ENCODE measurements around the gene ANKS1B.
"Not testable (repeated sequence)": the region's sequence is repeated elsewhere in the genome, so short reads cannot be mapped to it uniquely, and the experiment has no call there.

ANKS1B gene

DNA sequence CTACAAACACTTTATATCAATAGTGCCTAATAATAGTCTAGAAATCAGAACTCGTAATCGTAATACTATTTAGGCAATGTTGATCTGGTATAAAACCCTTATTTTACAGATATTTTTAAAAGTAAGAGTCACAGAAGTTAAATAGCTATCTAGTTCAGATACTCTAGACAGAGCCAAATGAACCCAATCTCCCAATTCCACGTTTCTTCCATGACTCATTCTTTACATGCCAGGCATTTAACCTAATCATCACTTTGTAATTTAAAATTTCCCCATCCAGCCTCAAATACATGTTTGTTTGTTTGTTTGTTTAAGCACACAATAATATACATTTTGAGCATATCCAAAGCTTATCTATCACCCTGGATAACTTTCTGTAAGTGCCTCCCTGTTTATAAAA, 373.6 kb downstream of the ANKS1B start:
- Histone ChIP-seq H3K4me3 (ENCODE audit: low read length) (no peak overlapping the region), H3K36me3 (ENCODE audit: insufficient read depth, low read length) (no peaks in the 10 kb centered on the region)

DNA sequence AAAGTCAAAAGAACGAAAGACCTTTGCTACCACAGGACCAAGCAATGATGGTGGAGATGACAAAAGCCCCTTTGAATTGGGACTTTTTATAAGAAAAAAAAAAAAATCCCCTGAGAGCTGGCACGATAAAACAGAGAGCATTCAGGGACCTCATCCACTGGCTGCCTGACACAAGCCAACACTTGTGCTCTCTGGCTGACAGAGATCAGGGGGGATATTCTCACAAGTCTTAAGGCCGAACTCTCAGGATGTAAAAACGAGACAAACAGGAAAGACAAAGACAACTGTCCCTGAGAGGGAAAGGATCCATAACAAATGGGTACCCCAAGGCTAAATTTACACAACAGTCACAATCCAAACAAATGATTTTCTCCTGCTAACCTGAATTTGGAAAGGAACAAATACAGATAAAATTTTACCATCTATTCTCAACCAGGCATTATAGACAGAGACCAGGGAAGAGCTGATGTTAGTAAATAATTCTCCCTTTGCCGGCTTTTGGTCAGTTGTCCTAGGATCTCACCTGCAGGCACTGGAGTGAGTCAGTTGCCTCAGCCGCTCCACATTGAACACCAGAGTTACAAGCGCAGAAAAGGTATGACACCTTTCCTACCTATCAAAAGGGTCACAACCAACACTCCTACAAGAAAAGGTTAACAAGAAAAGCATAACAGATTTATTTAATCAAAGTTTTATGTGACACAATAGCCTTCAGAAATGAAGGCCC, 375.1 kb downstream of the ANKS1B start:
- Histone ChIP-seq H3K4me1 (ENCODE audit: insufficient read depth, low read length) (no peaks in the 10 kb centered on the region), H3K27me3 (ENCODE audit: insufficient read depth, low read length) (no peaks in the 10 kb centered on the region), H2AFZ (ENCODE audit: low read depth, low read length) (no peak overlapping the region), H3K9me3 (ENCODE audit: low read length) (no peaks in the 10 kb centered on the region), H3K4me3 (ENCODE audit: low read length) (no peak overlapping the region), H3K36me3 (ENCODE audit: insufficient read depth, low read length) (no peaks in the 10 kb centered on the region)

More for the DNA sequence above, 373.6 kb downstream of the ANKS1B start:
- Histone ChIP-seq H3K9me3 (ENCODE audit: low read length) (no peaks in the 10 kb centered on the region), H3K27me3 (ENCODE audit: insufficient read depth, low read length) (no peaks in the 10 kb centered on the region), H3K4me1 (ENCODE audit: insufficient read depth, low read length) (no peaks in the 10 kb centered on the region), H2AFZ (ENCODE audit: low read depth, low read length) (no peak overlapping the region)

DNA sequence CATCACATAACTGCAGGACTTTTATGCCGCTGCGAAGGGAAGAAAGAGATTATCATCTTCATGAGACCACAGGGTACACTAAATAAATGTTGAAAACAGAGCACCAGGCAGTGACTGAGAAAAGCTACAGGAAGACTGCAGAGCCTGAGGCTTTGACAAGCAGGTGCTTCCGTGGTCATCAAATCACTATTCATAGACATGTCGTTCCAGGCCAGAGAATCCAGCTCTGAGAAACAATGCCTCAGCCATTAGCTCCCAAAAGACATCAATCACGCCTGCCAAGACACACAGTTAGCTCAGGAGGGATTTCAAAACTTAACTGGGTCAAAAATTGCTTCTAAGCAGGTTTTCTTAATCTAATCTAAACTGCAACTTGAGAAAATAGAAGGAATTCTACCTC, 384.3 kb downstream of the ANKS1B start:
- H2AFZ ChIP-seq (ENCODE audit: low read depth, low read length) = no peak overlapping the region
- no peak overlapping the region for H3K4me3 ChIP-seq (ENCODE audit: low read length)
- H3K9me3 ChIP-seq (ENCODE audit: low read length) = no peaks in the 10 kb centered on the region
- no peaks in the 10 kb centered on the region for H3K36me3 ChIP-seq (ENCODE audit: insufficient read depth, low read length)
- H3K4me1 ChIP-seq (ENCODE audit: insufficient read depth, low read length) = no peaks in the 10 kb centered on the region
- no peaks in the 10 kb centered on the region for H3K27me3 ChIP-seq (ENCODE audit: insufficient read depth, low read length)

DNA sequence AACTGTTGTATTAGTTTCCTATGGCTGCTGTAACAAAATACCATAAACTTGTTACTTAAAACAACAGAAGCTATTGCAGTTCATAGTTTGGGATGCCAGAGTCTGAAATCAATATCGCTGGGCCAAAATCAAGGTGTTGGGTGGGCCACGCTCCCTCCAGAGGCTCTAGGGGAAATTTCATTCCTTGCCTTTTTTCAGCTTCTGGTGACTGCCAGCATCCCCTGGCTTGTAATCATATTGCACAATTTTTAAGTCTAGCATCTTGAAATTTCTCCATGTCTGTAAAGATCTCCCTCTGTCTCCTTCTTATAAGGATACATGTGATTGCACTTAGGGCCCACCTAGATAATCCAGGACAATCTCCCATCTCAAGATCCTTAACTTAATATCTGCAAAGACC, 386.0 kb downstream of the ANKS1B start:
- no peaks in the 10 kb centered on the region for H3K4me1 ChIP-seq (ENCODE audit: insufficient read depth, low read length)

DNA sequence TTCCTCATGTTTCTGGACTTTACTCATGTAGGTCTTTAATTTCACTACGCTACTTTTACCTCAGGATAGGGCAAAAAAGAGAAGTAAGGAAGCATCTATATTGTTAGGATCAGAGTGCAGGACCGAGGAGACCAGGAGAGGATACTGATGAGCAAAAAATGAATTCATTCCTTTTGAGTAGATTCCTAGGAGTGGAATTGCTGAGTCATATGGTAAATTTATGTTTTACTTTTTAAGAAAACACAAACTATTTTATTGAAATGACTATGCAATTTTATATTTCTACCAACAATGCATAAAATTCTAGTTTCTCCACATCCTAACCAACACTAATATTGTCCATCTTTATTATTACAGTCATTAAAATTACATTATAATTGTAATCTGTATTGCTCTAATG, 388.0 kb downstream of the ANKS1B start:
- Histone ChIP-seq H2AFZ (ENCODE audit: low read depth, low read length) (no peak overlapping the region), H3K36me3 (ENCODE audit: insufficient read depth, low read length) (no peaks in the 10 kb centered on the region), H3K9me3 (ENCODE audit: low read length) (no peaks in the 10 kb centered on the region), H3K4me3 (ENCODE audit: low read length) (no peak overlapping the region), H3K27me3 (ENCODE audit: insufficient read depth, low read length) (no peaks in the 10 kb centered on the region), H3K4me1 (ENCODE audit: insufficient read depth, low read length) (no peaks in the 10 kb centered on the region)

More for the DNA sequence above, 386.0 kb downstream of the ANKS1B start:
- Histone ChIP-seq H2AFZ (ENCODE audit: low read depth, low read length) (no peak overlapping the region), H3K9me3 (ENCODE audit: low read length) (no peaks in the 10 kb centered on the region), H3K36me3 (ENCODE audit: insufficient read depth, low read length) (no peaks in the 10 kb centered on the region), H3K4me3 (ENCODE audit: low read length) (no peak overlapping the region), H3K27me3 (ENCODE audit: insufficient read depth, low read length) (no peaks in the 10 kb centered on the region)

DNA sequence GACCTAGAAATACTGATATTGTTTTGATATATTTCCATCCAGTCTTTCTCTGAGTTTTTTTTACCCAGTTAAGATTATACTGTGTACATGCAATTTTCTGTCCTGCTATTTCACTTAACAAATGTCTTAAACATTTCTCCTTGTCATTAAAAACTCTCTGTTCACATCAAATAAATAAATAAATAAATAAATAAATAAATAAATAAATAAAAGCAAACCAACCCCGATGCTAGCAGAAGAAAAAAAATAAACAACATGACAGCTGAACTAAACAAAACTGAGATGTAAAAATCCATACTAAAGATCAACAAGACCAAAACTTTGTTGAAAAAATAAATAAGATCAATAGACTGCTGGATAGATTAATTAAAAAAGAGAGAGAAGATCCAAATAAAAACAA, 407.6 kb downstream of the ANKS1B start:
- H3K4me3 ChIP-seq (ENCODE audit: low read length); H2AFZ ChIP-seq (ENCODE audit: low read depth, low read length); H3K27me3 ChIP-seq (ENCODE audit: insufficient read depth, low read length); H3K4me1 ChIP-seq (ENCODE audit: insufficient read depth, low read length); H3K9me3 ChIP-seq (ENCODE audit: low read length); H3K36me3 ChIP-seq (ENCODE audit: insufficient read depth, low read length): not testable (repeated sequence)

DNA sequence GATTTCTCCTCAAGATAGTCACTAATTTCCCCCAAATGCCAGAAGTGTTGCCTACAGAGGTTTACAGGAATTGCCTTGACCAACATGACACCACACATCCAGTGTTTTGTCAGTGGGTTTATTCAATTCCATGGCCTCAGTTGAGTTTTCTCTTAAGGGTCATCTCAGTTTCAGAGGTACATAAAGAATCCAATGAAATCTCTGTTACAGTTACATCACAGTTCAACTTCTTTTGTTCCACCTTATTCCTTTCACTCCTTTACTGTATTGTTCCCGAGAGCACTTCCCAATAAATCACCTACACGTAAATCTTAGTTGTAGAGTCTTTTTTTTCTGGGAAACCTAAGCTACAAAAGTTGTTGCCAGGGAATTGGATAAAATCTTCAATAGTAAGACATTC, 410.8 kb downstream of the ANKS1B start:
- H3K4me1 ChIP-seq (ENCODE audit: insufficient read depth, low read length) = no peaks in the 10 kb centered on the region
- no peak overlapping the region for H3K4me3 ChIP-seq (ENCODE audit: low read length)
- H3K36me3 ChIP-seq (ENCODE audit: insufficient read depth, low read length) = no peaks in the 10 kb centered on the region
- H3K27me3 ChIP-seq (ENCODE audit: insufficient read depth, low read length) = no peaks in the 10 kb centered on the region
- no peak overlapping the region for H2AFZ ChIP-seq (ENCODE audit: low read depth, low read length)
- H3K9me3 ChIP-seq (ENCODE audit: low read length) = no peaks in the 10 kb centered on the region

DNA sequence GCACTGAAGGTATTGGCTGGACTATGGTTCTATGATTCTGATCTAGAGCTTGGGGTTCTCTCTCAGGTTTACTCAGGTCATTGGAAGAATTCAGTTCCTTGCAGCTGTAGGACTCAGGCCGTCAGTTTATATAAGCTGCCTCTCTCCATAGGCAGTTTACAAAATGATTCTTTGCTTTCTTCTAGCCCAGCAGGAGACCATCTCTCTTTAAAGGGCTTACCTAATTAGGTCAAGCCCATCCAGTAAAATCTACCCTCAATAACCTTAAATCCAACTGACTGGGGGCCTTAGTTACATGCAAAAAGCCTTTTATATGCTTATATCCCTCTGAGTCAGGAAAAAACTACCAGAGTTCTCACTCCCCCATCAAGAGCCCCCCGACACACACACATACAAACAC, 417.7 kb downstream of the ANKS1B start:
- Histone ChIP-seq H3K9me3 (ENCODE audit: low read length) (no peaks in the 10 kb centered on the region), H3K27me3 (ENCODE audit: insufficient read depth, low read length) (no peaks in the 10 kb centered on the region), H3K4me1 (ENCODE audit: insufficient read depth, low read length) (peaks cover 4% of the 10 kb centered on the region), H3K4me3 (ENCODE audit: low read length) (no peak overlapping the region), H2AFZ (ENCODE audit: low read depth, low read length) (no peak overlapping the region), H3K36me3 (ENCODE audit: insufficient read depth, low read length) (no peaks in the 10 kb centered on the region)

DNA sequence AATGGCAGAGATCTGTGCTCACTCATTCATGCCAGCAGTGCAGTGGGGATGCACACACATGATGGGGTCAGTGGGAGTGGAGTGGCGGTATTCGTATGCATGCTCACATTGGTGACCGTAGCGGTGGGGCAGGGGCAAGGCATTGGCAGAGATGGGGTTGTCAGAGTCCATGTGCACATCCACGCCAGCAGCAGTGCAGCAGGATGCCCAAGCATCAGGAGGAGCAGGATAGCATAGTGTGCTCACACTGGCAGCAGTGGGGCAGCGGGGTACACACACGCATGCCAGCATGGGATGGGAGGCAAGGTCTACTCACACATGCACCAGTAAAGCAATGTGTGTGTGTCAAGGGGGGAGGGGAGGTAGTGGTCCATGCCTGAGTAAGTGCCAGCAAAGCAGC, 426.6 kb downstream of the ANKS1B start:
- Histone ChIP-seq H3K36me3 (ENCODE audit: insufficient read depth, low read length) (no peaks in the 10 kb centered on the region), H3K27me3 (ENCODE audit: insufficient read depth, low read length) (no peaks in the 10 kb centered on the region), H3K9me3 (ENCODE audit: low read length) (no peaks in the 10 kb centered on the region), H3K4me1 (ENCODE audit: insufficient read depth, low read length) (no peaks in the 10 kb centered on the region), H3K4me3 (ENCODE audit: low read length) (no peak overlapping the region), H2AFZ (ENCODE audit: low read depth, low read length) (no peak overlapping the region)

DNA sequence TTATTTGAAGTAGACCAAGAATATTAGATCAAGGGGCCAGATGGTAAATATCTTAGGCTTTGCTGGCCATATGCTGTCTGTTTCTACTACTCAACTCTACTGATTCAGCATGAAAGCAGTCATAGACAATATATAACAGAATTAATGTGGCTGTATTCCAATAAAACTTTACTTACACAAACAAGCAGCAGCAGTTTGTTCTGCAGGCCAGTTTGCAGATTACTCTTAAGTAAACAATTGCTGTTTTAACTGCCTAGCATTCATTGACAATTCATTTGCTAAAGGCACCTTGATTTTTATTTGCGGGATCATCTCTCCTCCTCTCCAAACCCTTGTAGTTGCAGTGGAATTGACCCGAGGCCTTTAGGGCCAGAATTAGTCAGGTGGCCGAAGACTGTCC, 431.3 kb downstream of the ANKS1B start:
- Histone ChIP-seq H3K4me3 (ENCODE audit: low read length) (no peak overlapping the region), H2AFZ (ENCODE audit: low read depth, low read length) (no peak overlapping the region), H3K9me3 (ENCODE audit: low read length) (no peaks in the 10 kb centered on the region), H3K4me1 (ENCODE audit: insufficient read depth, low read length) (no peaks in the 10 kb centered on the region), H3K36me3 (ENCODE audit: insufficient read depth, low read length) (no peaks in the 10 kb centered on the region), H3K27me3 (ENCODE audit: insufficient read depth, low read length) (no peaks in the 10 kb centered on the region)

DNA sequence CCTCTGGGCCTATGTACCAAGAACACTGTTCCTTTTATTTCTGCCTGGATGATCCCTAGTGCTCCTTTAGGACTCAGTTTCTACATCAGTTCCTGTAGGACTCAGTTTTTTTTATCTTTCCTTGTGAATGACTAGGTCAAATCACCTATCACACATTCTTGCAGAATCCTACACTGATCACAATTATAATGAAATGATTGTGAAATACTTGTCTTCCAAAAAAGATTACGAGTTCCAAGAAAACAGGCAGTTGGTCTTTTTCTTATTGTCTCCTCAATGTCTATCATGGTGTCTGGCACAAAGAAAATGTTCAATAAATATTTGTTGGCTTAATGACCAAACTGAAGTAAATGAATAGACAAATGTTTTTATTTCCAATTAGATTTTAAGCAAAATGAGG, 432.7 kb downstream of the ANKS1B start:
- Histone ChIP-seq H2AFZ (ENCODE audit: low read depth, low read length) (no peak overlapping the region), H3K4me1 (ENCODE audit: insufficient read depth, low read length) (no peaks in the 10 kb centered on the region), H3K36me3 (ENCODE audit: insufficient read depth, low read length) (no peaks in the 10 kb centered on the region), H3K27me3 (ENCODE audit: insufficient read depth, low read length) (no peaks in the 10 kb centered on the region), H3K4me3 (ENCODE audit: low read length) (no peak overlapping the region), H3K9me3 (ENCODE audit: low read length) (no peaks in the 10 kb centered on the region)

DNA sequence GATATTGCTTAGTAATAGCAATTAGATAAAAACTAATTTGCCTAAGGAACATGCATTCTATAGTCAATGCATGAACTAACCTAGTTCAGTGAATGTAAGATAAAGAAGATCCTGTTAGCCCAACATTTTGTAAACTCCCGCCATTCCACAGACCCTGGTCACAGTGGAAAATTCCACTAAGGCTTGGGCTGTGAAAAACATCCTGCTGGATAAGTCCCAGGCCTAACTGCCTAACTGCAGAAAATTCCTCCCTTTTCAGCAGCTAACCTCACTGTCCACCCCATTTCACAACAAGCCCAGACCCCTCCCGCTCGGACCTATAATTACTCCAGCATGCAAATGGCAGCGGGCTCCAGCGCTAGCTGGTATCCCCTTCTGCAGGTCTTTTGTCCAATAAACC, 435.1 kb downstream of the ANKS1B start:
- no peak overlapping the region for H3K4me3 ChIP-seq (ENCODE audit: low read length)
- no peaks in the 10 kb centered on the region for H3K27me3 ChIP-seq (ENCODE audit: insufficient read depth, low read length)
- H3K36me3 ChIP-seq (ENCODE audit: insufficient read depth, low read length) = no peaks in the 10 kb centered on the region
- no peak overlapping the region for H2AFZ ChIP-seq (ENCODE audit: low read depth, low read length)
- no peaks in the 10 kb centered on the region for H3K4me1 ChIP-seq (ENCODE audit: insufficient read depth, low read length)
- no peaks in the 10 kb centered on the region for H3K9me3 ChIP-seq (ENCODE audit: low read length)

DNA sequence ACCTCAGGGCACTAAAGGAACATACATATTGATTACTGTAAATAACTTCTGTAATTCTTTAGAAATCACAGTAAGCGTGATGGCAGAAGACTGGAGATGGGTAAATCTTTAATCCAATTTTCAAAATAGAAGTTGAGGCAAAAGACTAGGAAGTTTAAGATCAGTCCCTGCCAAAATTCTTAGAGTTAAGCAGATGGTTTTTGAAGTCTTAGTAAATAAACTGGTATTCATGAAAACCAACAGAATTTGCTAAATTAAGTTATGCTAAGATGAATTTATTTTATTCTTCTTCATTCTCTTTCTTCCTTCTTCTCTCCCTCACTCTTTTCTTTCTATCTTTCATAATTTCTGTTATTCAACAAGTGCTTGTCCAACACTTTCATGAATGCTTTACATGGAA, 435.5 kb downstream of the ANKS1B start:
- Histone ChIP-seq H3K4me3 (ENCODE audit: low read length) (no peak overlapping the region), H3K27me3 (ENCODE audit: insufficient read depth, low read length) (no peaks in the 10 kb centered on the region), H3K36me3 (ENCODE audit: insufficient read depth, low read length) (no peaks in the 10 kb centered on the region), H3K9me3 (ENCODE audit: low read length) (no peaks in the 10 kb centered on the region), H2AFZ (ENCODE audit: low read depth, low read length) (no peak overlapping the region), H3K4me1 (ENCODE audit: insufficient read depth, low read length) (no peaks in the 10 kb centered on the region)

DNA sequence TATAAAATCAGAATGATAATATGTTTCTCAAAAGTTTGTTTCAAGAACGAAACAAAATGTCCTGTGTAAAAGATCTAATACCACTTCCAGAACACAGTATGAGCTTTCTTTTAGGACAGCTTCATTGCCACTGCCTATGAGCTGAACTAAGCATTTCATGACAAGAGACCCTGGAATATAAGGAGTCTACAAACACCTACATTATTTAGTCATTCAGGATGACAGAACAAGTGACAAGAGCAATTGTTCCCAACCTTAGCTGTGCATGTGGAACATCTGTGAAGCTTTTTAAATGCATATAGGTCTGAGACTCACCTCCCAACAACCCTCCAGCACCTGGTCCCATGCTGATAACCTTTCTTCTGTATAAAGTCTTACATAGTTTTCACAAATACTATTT, 440.3 kb downstream of the ANKS1B start:
- Histone ChIP-seq H2AFZ (ENCODE audit: low read depth, low read length) (no peak overlapping the region), H3K4me1 (ENCODE audit: insufficient read depth, low read length) (no peaks in the 10 kb centered on the region), H3K9me3 (ENCODE audit: low read length) (no peaks in the 10 kb centered on the region)

More for the DNA sequence above, 440.3 kb downstream of the ANKS1B start:
- Histone ChIP-seq H3K4me3 (ENCODE audit: low read length) (no peak overlapping the region), H3K36me3 (ENCODE audit: insufficient read depth, low read length) (no peaks in the 10 kb centered on the region), H3K27me3 (ENCODE audit: insufficient read depth, low read length) (no peaks in the 10 kb centered on the region)

Data from neuron (in vitro differentiated cells).